GM19193 (cell line): ENCODE data around the gene PRPF39.

ENCODE experiments used
- POLR2A ChIP-seq: IDR thresholded peaks from 4 replicates; pipeline ENCODE4 v1.6.1; 2011; ENCODE audit not compliant: insufficient read depth, insufficient read length; ENCODE audit errors: extremely low read depth

Gene PRPF39

GRCh38 chr14:45073231-45073879 is 10.6 kb upstream of the PRPF39 start:
- TF ChIP-seq POLR2A = no peak

GRCh38 chr14:45078323-45078722 is 5.6 kb upstream of the PRPF39 start:
- TF ChIP-seq POLR2A = no peak

GRCh38 chr14:45082420-45082819 is 1.5 kb upstream of the PRPF39 start:
- no peak for TF ChIP-seq POLR2A

- no peak for TF ChIP-seq POLR2A
These were observed 320 bp upstream of the PRPF39 start for GRCh38 chr14:45083617-45083975.

- TF ChIP-seq POLR2A = no peak
These were observed 1.0 kb downstream of the PRPF39 start for GRCh38 chr14:45084946-45085346.

GRCh38 chr14:45089813-45090212 is 5.9 kb downstream of the PRPF39 start:
- no peak for TF ChIP-seq POLR2A

- no peak for TF ChIP-seq POLR2A
These were observed 7.8 kb downstream of the PRPF39 start for GRCh38 chr14:45091710-45092109.

- TF ChIP-seq POLR2A = no peak
These were observed 10.4 kb downstream of the PRPF39 start for GRCh38 chr14:45094275-45094674.

GRCh38 chr14:45095143-45095542 is 11.2 kb downstream of the PRPF39 start:
- TF ChIP-seq POLR2A = no peak

GRCh38 chr14:45096218-45096617 is 12.3 kb downstream of the PRPF39 start:
- TF ChIP-seq POLR2A = no peak

GRCh38 chr14:45103806-45104205 is 19.9 kb downstream of the PRPF39 start:
- TF ChIP-seq POLR2A = no peak

- TF ChIP-seq POLR2A = no peak
These were observed 20.6 kb downstream of the PRPF39 start for GRCh38 chr14:45104561-45104960.

GRCh38 chr14:45112896-45113781 is 29.2 kb downstream of the PRPF39 start:
- no peak for TF ChIP-seq POLR2A

GRCh38 chr14:45114327-45114726 is 30.4 kb downstream of the PRPF39 start:
- TF ChIP-seq POLR2A = no peak

- TF ChIP-seq POLR2A = no peak
These were observed 34.7 kb downstream of the PRPF39 start for GRCh38 chr14:45118594-45118993.

GRCh38 chr14:45120096-45120495 is 36.2 kb downstream of the PRPF39 start:
- TF ChIP-seq POLR2A = no peak
